K562 (cell line): ENCODE results near the gene GLI1. TPM values are rescaled to one million over a fixed set of nuclear protein-coding genes. Genes with fewer than 3 reads are reported as not detected.
A peak's percentile ranks its signal among the peaks of the same experiment; 100 is the strongest.

Experiments
- ATF7 ChIP-seq: fragments of 450-650 bp; IDR thresholded peaks from 2 replicates; pipeline ENCODE4 v1.7.1; 2014; ENCODE audit warnings: mild to moderate bottlenecking, moderate library complexity
- ETV5 ChIP-seq: sonication (generic); formaldehyde crosslinking; IDR thresholded peaks from 2 replicates; pipeline ENCODE4 v1.4.0; 2020; ENCODE audit warnings: low read depth, mild to moderate bottlenecking, missing genetic modification reagents
- FOXM1 ChIP-seq, 2 experiments: fragments of 450-650 bp in 1 of 2; sonication (generic) in 1 of 2; formaldehyde crosslinking in 1 of 2; IDR thresholded peaks; 2 replicates each; pipeline versions ENCODE4 v1.6.1 to v1.9.0; 2017 to 2022; ENCODE audit warnings: low read depth in 2 of 2, mild to moderate bottlenecking in 2 of 2, missing genetic modification reagents in 1 of 2, moderate library complexity in 1 of 2
- HNRNPK ChIP-seq: fragments of 200-400 bp; formaldehyde crosslinking; IDR thresholded peaks from one replicate; pipeline ENCODE4 v1.6.1; 2018; ENCODE audit warnings: mild to moderate bottlenecking, low read depth, low read length; ENCODE audit not compliant: poor library complexity, severe bottlenecking
- MECOM ChIP-seq: fragments of 250-450 bp; sonication (Bioruptor Pico); IDR thresholded peaks from 2 replicates; pipeline ENCODE4 v1.8.0; 2022; ENCODE audit warnings: inconsistent platforms
- PPARD ChIP-seq: fragments of 250-450 bp; sonication (Bioruptor Pico); IDR thresholded peaks from 2 replicates; pipeline ENCODE4 v1.8.0; 2022; ENCODE audit warnings: inconsistent platforms, mild to moderate bottlenecking, moderate library complexity
- SRSF7 ChIP-seq: fragments of 200-400 bp; formaldehyde crosslinking; optimal IDR thresholded peaks from 2 replicates; pipeline ENCODE3; 2017; ENCODE audit warnings: mild to moderate bottlenecking, low read depth, low read length
- ZNF263 ChIP-seq: sonication (generic); formaldehyde crosslinking; IDR thresholded peaks from 2 replicates; pipeline ENCODE4 v1.8.0; 2022; ENCODE audit warnings: mild to moderate bottlenecking, missing genetic modification reagents, borderline replicate concordance
- polyA plus RNA-seq, 8 experiments: library from polyadenylated mRNA; depleted of rRNA in 4 of 8; stranded (reverse) in 5 of 8; unstranded in 3 of 8; fragments of >200 nt; fragmentation: Nextera tagmentation in 2 of 8; fragmentation: Illumina TruSeq in 1 of 8; extraction: Ambion mirVana in 2 of 8; extraction: Trizol in 1 of 8; gene quantifications; 2 replicates each; pipeline versions ENCODE4 v1.2.1 to v1.2.3, GENCODE V29; 2011 to 2014; ENCODE audit warnings: inconsistent platforms in 1 of 8, missing spikeins in 1 of 8
- total RNA-seq, 7 experiments: library from RNA; depleted of rRNA in 6 of 7; stranded (reverse); fragments of >200 nt in 6 of 7; fragmentation: Illumina TruSeq in 2 of 7; extraction: Trizol in 2 of 7; gene quantifications; 2 replicates each; pipeline versions ENCODE4 v1.2.1 to v1.2.3, GENCODE V29; 2011 to 2021; ENCODE audit warnings: low replicate concordance in 1 of 7
- TF ChIP-seq, protein P1 (sequence below): sonication (generic); formaldehyde crosslinking; IDR thresholded peaks from 2 replicates; pipeline ENCODE4 v1.8.0; 2022; ENCODE audit warnings: mild to moderate bottlenecking, missing genetic modification reagents
- TF ChIP-seq, protein P2 (sequence below), 2 experiments: fragments of 450-650 bp; IDR thresholded peaks; 2 replicates each; pipeline ENCODE4 v1.6.1; 2018; ENCODE audit warnings: mild to moderate bottlenecking in 2 of 2, low read depth in 1 of 2; ENCODE audit not compliant: partially characterized antibody in 2 of 2
- TF ChIP-seq, protein P3 (sequence below): fragments of 250-450 bp; sonication (Bioruptor Pico); IDR thresholded peaks from 2 replicates; pipeline ENCODE4 v1.4.0; 2020; ENCODE audit warnings: mild to moderate bottlenecking, moderate library complexity
- TF ChIP-seq, protein P4 (sequence below): fragments of 450-650 bp; IDR thresholded peaks from 2 replicates; pipeline ENCODE4 v1.6.1; 2018; ENCODE audit not compliant: partially characterized antibody
- TF ChIP-seq, protein P5 (sequence below): fragments of 250-450 bp; sonication (Bioruptor Pico); IDR thresholded peaks from 2 replicates; pipeline ENCODE4 v1.5.0; 2022; ENCODE audit warnings: mild to moderate bottlenecking

The GLI1 gene
- total and polyA plus RNA-seq, 9 of the 15 experiments (the other 6 are each of a cell fraction or from before 2014, with no cell fraction given): 0.24 to 3.7 (median 0.61) TPM

DNA sequence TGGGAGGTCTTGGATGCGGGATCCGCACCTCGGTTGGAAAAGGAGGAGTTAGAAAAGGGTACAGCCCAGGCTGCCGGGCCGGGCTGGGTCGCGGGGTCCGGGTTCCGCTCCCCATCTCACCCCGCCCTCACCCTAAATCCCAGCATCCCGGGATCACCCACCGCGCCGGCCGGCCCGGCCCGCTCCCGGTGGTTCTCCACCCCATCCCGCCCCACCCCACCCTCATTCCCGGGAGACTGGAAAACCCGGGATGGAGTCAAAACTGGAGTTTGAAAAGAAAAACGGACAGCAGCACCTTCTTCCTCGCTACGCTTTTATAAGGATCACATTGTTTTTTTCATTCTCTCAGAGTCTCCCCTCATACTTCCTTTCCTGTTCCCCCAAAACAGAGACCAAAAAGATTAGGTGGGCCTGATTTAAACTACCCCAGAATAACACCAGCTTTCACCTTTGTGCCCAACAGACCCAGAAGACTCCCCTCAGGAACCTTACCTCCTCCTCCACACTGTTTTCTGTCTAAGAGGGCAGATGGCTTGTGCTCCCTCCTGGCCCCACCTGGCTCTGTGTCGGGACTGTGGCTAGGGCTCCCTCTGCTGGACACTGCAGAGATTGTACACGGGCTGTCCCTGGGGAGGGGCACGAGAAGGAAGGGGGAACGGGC is 2.8 kb downstream of the GLI1 start (continued):
- TF ChIP-seq, protein P1, sequence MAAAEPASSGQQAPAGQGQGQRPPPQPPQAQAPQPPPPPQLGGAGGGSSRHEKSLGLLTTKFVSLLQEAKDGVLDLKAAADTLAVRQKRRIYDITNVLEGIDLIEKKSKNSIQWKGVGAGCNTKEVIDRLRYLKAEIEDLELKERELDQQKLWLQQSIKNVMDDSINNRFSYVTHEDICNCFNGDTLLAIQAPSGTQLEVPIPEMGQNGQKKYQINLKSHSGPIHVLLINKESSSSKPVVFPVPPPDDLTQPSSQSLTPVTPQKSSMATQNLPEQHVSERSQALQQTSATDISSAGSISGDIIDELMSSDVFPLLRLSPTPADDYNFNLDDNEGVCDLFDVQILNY (CRISPR knock-in tag): peak; percentile 59; the same call in 1 of the 2 replicates
- TF ChIP-seq FOXM1 (IDR thresholded peaks at IDR 0.05; ENCODE audit: low read depth) (peak; percentile 78), FOXM1 (CRISPR knock-in tag; IDR thresholded peaks at IDR 0.05; ENCODE audit: low read depth) (0 out of 2 replicates have a peak, but pooled peaks have one; percentile 29), ZNF263 (CRISPR knock-in tag) (peak; percentile 96), HNRNPK (no peak), PPARD (CRISPR knock-in tag) (no peak), MECOM (CRISPR knock-in tag) (no peak), SRSF7 (no peak), ATF7 (peak; percentile 73), ETV5 (peak; percentile 53; the same call in 1 of the 2 replicates)
- TF ChIP-seq, protein P2, sequence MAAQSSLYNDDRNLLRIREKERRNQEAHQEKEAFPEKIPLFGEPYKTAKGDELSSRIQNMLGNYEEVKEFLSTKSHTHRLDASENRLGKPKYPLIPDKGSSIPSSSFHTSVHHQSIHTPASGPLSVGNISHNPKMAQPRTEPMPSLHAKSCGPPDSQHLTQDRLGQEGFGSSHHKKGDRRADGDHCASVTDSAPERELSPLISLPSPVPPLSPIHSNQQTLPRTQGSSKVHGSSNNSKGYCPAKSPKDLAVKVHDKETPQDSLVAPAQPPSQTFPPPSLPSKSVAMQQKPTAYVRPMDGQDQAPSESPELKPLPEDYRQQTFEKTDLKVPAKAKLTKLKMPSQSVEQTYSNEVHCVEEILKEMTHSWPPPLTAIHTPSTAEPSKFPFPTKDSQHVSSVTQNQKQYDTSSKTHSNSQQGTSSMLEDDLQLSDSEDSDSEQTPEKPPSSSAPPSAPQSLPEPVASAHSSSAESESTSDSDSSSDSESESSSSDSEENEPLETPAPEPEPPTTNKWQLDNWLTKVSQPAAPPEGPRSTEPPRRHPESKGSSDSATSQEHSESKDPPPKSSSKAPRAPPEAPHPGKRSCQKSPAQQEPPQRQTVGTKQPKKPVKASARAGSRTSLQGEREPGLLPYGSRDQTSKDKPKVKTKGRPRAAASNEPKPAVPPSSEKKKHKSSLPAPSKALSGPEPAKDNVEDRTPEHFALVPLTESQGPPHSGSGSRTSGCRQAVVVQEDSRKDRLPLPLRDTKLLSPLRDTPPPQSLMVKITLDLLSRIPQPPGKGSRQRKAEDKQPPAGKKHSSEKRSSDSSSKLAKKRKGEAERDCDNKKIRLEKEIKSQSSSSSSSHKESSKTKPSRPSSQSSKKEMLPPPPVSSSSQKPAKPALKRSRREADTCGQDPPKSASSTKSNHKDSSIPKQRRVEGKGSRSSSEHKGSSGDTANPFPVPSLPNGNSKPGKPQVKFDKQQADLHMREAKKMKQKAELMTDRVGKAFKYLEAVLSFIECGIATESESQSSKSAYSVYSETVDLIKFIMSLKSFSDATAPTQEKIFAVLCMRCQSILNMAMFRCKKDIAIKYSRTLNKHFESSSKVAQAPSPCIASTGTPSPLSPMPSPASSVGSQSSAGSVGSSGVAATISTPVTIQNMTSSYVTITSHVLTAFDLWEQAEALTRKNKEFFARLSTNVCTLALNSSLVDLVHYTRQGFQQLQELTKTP (IDR thresholded peaks at IDR 0.05; ENCODE audit: low read depth in 1 of 2, partially characterized antibody in 2 of 2): peak in 1 of 2 experiments; percentile 45
- TF ChIP-seq, protein P3, sequence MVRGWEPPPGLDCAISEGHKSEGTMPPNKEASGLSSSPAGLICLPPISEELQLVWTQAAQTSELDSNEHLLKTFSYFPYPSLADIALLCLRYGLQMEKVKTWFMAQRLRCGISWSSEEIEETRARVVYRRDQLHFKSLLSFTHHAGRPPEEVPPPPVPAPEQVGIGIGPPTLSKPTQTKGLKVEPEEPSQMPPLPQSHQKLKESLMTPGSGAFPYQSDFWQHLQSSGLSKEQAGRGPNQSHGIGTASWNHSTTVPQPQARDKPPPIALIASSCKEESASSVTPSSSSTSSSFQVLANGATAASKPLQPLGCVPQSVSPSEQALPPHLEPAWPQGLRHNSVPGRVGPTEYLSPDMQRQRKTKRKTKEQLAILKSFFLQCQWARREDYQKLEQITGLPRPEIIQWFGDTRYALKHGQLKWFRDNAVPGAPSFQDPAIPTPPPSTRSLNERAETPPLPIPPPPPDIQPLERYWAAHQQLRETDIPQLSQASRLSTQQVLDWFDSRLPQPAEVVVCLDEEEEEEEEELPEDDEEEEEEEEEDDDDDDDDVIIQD (CRISPR knock-in tag): no peak
- TF ChIP-seq, protein P4, sequence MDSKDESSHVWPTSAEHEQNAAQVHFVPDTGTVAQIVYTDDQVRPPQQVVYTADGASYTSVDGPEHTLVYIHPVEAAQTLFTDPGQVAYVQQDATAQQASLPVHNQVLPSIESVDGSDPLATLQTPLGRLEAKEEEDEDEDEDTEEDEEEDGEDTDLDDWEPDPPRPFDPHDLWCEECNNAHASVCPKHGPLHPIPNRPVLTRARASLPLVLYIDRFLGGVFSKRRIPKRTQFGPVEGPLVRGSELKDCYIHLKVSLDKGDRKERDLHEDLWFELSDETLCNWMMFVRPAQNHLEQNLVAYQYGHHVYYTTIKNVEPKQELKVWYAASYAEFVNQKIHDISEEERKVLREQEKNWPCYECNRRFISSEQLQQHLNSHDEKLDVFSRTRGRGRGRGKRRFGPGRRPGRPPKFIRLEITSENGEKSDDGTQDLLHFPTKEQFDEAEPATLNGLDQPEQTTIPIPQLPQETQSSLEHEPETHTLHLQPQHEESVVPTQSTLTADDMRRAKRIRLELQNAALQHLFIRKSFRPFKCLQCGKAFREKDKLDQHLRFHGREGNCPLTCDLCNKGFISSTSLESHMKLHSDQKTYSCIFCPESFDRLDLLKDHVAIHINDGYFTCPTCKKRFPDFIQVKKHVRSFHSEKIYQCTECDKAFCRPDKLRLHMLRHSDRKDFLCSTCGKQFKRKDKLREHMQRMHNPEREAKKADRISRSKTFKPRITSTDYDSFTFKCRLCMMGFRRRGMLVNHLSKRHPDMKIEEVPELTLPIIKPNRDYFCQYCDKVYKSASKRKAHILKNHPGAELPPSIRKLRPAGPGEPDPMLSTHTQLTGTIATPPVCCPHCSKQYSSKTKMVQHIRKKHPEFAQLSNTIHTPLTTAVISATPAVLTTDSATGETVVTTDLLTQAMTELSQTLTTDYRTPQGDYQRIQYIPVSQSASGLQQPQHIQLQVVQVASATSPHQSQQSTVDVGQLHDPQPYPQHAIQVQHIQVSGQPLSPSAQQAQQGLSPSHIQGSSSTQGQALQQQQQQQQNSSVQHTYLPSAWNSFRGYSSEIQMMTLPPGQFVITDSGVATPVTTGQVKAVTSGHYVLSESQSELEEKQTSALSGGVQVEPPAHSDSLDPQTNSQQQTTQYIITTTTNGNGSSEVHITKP: peak; percentile 79
- TF ChIP-seq, protein P5, sequence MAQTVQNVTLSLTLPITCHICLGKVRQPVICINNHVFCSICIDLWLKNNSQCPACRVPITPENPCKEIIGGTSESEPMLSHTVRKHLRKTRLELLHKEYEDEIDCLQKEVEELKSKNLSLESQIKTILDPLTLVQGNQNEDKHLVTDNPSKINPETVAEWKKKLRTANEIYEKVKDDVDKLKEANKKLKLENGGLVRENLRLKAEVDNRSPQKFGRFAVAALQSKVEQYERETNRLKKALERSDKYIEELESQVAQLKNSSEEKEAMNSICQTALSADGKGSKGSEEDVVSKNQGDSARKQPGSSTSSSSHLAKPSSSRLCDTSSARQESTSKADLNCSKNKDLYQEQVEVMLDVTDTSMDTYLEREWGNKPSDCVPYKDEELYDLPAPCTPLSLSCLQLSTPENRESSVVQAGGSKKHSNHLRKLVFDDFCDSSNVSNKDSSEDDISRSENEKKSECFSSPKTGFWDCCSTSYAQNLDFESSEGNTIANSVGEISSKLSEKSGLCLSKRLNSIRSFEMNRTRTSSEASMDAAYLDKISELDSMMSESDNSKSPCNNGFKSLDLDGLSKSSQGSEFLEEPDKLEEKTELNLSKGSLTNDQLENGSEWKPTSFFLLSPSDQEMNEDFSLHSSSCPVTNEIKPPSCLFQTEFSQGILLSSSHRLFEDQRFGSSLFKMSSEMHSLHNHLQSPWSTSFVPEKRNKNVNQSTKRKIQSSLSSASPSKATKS (CRISPR knock-in tag): no peak
